ENCODE measurements around the gene MARK3.

MARK3 gene

GRCh38 chr14:103552011-103552845 lies 167.0 kb downstream of the MARK3 start:
- DNase-seq = no peak

- no peak for DNase-seq
Measured at GRCh38 chr14:103552846-103553210, 167.6 kb downstream of the MARK3 start.
